Activated CD4-positive, alpha-beta T cell treated with anti-CD3 and anti-CD28 coated beads, Interleukin-2, amount 50 U/mL, for 4 hours (primary cell): ENCODE results near the gene GNPTAB.
"Not testable (repeated sequence)": the region's sequence is repeated elsewhere in the genome, so short reads cannot be mapped to it uniquely, and the experiment has no call there.

Experiments used
- DNase-seq, 2 experiments: peaks; one replicate each; pipeline ENCODE4 v3.0.0-alpha.2; 2020

GNPTAB gene

GRCh38 chr12:101767537-101767936 is 63.2 kb downstream of the GNPTAB start:
- DNase-seq: no peak

DNA sequence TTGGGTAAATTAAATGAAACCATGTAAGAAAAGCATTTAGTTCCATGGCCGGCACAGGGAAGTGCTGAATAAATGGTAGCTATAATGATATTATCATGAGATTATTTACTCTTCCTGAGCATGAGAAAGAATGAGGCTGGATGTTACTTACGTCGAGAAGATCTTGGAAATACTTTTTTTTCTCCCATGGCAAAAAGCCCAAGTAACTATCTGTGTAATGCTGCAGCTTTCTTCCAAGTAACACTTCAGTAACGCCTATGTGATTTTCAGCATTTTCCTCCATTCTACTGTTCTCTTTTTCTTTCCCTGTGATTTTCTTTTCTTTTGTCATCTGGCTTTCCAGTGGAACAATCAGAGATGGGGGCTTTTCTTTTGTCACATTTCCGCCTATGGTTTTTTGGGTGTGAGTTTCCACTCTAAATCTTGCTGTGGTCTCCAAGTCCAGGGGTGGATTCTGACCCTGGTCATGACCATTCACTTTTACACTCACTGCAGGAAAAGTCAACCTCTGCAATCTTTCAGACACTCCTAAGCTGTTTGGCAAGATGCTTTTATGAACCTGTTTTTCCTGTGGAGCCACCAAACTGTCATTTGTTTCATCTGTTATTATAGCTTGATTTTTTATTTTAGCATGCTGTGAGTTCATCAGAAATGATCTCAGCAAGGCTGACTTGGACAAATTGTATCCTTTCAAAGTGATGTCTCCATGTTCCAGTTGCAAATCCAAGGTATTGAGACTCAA is 66.5 kb downstream of the GNPTAB start:
- no peak for DNase-seq

GRCh38 chr12:101763246-101763931 is 67.4 kb downstream of the GNPTAB start:
- no peak for DNase-seq

GRCh38 chr12:101761781-101762180 is 69.0 kb downstream of the GNPTAB start:
- DNase-seq: no peak

GRCh38 chr12:101761350-101761749 is 69.4 kb downstream of the GNPTAB start:
- no peak for DNase-seq

DNA sequence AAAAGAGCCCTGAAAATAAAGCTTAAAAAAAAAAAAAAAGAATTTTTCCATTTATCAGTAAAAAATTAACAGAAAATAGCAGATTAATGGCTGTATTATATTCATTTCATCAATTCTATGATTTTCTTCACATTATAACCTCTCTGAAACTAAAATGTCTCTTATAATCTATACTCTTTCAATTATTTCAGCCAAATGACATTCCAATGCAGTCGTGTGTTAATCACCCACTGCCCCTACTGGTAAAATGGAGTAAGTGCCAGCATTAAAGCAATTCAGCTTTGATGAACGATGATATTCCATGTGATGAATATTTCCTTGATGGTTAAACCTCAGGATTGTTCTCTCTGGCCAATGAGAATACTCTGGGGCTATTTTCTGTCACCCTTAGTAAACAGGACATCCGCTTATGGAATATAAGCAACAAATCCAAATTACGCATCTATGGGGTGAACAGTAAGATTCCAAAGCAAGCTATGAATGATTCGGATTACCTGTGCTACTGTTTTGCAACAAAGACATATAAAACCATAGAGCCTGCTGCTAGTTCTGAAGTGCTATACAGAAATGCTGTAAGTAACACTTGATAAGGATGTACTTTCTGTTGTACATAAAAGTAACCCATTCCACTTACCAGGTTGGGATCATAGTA is 71.2 kb downstream of the GNPTAB start:
- DNase-seq: no peak

- no peak for DNase-seq
Measured at GRCh38 chr12:101750152-101750551, 80.6 kb downstream of the GNPTAB start.

GRCh38 chr12:101749657-101750056 is 81.1 kb downstream of the GNPTAB start:
- no peak for DNase-seq

- DNase-seq: no peak
Measured at GRCh38 chr12:101748907-101749306, 81.9 kb downstream of the GNPTAB start.

GRCh38 chr12:101747697-101748096 is 83.1 kb downstream of the GNPTAB start:
- no peak for DNase-seq

- DNase-seq: no peak
Measured at GRCh38 chr12:101746661-101747060, 84.1 kb downstream of the GNPTAB start.

DNA sequence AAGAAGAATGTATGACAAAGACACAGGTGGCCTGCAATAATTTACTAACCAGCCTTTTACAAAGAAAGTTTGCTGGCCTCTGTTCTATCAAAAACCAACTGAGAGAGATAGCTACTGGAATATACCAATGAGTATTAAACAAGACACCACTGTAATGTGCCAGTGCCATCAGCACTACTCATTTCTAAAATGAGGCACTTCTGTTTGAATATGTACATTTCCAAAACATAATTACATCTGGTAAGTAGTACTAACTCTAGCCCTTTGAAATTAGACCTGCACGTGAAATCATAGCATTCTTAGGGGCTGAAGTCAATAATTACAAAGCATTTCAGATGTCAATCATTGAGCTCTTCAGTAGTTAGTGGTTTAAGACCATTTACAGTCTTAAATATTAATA is 84.6 kb downstream of the GNPTAB start:
- no peak for DNase-seq

GRCh38 chr12:101745481-101745880 is 85.3 kb downstream of the GNPTAB start:
- DNase-seq: no peak

GRCh38 chr12:101743724-101744472 is 86.9 kb downstream of the GNPTAB start:
- DNase-seq: no peak

GRCh38 chr12:101743242-101743641 is 87.5 kb downstream of the GNPTAB start:
- DNase-seq: no peak

- DNase-seq: no peak
Measured at GRCh38 chr12:101740980-101741379, 89.8 kb downstream of the GNPTAB start.

DNA sequence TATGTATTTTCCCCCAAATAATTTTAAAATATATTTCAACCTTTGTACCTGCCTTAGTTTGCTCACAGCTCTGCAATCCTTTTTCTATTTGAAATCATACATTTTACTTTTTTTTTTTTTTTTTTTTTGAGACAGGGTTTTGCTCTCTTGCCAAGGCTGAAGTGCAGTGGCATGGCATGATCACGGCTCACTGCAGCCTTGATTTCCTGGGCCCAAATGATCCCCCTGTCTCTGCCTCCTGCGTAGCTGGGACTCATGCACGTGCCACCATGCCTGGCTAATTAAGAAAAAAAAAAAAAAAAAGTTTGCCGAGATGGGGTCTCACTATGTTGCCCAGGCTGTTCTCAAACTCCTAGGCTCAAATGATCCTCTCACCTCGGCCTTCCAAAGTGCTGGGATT is 90.2 kb downstream of the GNPTAB start:
- DNase-seq: no peak

DNA sequence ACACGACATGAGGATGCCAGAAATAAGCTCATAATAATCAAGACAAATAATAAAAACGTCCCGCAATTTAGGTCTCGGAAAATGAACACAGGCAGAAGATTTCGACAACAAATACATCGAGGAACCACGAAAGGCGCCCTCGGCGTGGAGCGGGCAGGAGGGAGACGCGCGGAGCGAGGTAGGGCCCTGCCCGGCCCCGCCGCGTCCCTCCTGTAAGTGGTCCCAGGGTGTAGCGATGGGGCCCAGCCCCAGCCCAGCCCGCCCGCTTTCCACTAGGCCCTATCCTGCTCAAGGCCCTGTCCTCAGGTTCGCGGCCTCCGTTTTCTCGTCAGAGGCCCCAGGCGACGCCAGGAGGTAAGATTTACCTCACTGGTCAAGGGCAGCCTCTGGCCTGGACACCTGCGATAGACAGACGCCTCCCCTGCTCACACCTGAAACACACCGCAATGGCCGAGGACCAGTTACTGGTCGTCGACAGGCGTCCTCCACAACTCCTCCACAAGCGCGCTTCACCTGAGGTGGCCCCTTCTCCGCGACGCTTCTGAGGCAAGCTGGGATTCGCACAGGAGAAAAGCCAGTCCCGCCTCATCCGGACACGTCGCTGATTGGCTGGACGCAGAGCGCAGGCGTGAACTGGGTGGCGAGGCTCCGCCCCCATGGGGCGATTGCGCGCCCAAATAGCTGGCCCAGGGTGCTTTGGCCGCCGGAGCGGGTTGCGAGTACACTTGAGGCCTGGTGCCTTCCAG is 91.7 kb downstream of the GNPTAB start, which contains the start of gene SYCP3:
Gene SYCP3 (minus strand): TSS at position 543 of the 746 bp plus-strand sequence. CDS start 1,527 bp downstream, outside the sequence.
- no peak for DNase-seq

- no peak for DNase-seq
Measured at GRCh38 chr12:101737476-101737875, 93.3 kb downstream of the GNPTAB start.

- DNase-seq: not testable (repeated sequence)
Measured at GRCh38 chr12:101734482-101734881, 96.3 kb downstream of the GNPTAB start.

DNA sequence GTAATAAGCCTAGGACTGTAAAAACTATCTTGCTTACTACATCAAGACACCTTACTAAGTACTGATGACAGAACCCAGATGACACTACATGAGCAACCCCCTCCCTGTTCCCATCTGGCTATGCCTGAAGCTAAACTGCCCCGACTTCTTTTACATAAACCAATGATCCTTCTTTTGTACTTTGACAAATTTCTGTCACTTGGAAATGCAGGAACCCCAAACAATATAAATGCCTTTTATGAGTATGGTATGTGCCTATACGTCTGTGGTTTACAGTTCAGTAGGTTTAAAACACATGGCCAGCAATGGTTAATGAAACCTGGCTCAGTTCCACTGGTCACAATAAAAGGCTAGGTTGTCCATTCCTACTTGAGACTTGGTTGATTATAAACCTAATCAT is 97.6 kb downstream of the GNPTAB start:
- no peak for DNase-seq

- no peak for DNase-seq
Measured at GRCh38 chr12:101732318-101732717, 98.4 kb downstream of the GNPTAB start.
